HAP-1 (cell line): ENCODE data around the gene AOX1.
"Not testable (repeated sequence)": the region's sequence is repeated elsewhere in the genome, so short reads cannot be mapped to it uniquely, and the experiment has no call there.

Source experiments
- DNase-seq, 2 experiments: peaks; one replicate each; pipeline ENCODE4 v3.0.0-alpha.2; 2016 to 2020; ENCODE audit warnings: low spot score in 2 of 2
- H3K27me3 ChIP-seq: fragments of 250-450 bp; sonication (Bioruptor Pico); 2 replicates; pipeline ENCODE4 v1.5.1; 2020; ENCODE audit warnings: low read depth, mild to moderate bottlenecking, moderate library complexity
- H3K36me3 ChIP-seq: fragments of 250-450 bp; sonication (Bioruptor Pico); replicated peaks from 2 replicates; pipeline ENCODE4 v1.5.1; 2020; ENCODE audit warnings: mild to moderate bottlenecking
- H3K4me1 ChIP-seq: fragments of 250-450 bp; sonication (Bioruptor Pico); 2 replicates; pipeline ENCODE4 v1.5.1; 2020; ENCODE audit warnings: mild to moderate bottlenecking
- H3K4me3 ChIP-seq: fragments of 250-450 bp; sonication (Bioruptor Pico); 2 replicates; pipeline ENCODE4 v1.5.1; 2020; ENCODE audit warnings: mild to moderate bottlenecking, moderate library complexity
- H3K9me3 ChIP-seq: fragments of 250-450 bp; sonication (Bioruptor Pico); 2 replicates; pipeline ENCODE4 v1.5.1; 2020; ENCODE audit warnings: mild to moderate bottlenecking, moderate library complexity
- in situ Hi-C: fragments of 300-500 bp; cut with MboI; formaldehyde crosslinking; loops from 3 replicates; pipeline ENCODE4 v1.14.3; 2020; ENCODE audit warnings: low sequenced_read_pairs, inconsistent platforms, mixed read lengths

The AOX1 gene

GRCh38 chr2:200585730-200586643 lies at the start of gene AOX1:
TSS of gene AOX1 (plus strand) at chr2:200586014. CDS start at chr2:200586109, 95 bp downstream.
- Histone ChIP-seq H3K4me3 (no peak within 1 kb of the TSS), H3K4me1 (no peaks in the 10 kb centered on the region), H3K36me3 (no peaks in the 10 kb centered on the region), H3K27me3 (no peaks in the 10 kb centered on the region), H3K9me3 (no peaks in the 10 kb centered on the region)
- in situ Hi-C loops = no loop called here
- DNase-seq = no peak

GRCh38 chr2:200538139-200538538 lies 47.7 kb upstream of the AOX1 start:
- no peaks in the 10 kb centered on the region for H3K27me3 ChIP-seq
- DNase-seq = no peak
- H3K4me3 ChIP-seq = no peak overlapping the region
- H3K4me1 ChIP-seq = no peaks in the 10 kb centered on the region
- no peaks in the 10 kb centered on the region for H3K9me3 ChIP-seq
- in situ Hi-C loops = no loop called here
- peaks cover 25% of the 10 kb centered on the region for H3K36me3 ChIP-seq

DNA sequence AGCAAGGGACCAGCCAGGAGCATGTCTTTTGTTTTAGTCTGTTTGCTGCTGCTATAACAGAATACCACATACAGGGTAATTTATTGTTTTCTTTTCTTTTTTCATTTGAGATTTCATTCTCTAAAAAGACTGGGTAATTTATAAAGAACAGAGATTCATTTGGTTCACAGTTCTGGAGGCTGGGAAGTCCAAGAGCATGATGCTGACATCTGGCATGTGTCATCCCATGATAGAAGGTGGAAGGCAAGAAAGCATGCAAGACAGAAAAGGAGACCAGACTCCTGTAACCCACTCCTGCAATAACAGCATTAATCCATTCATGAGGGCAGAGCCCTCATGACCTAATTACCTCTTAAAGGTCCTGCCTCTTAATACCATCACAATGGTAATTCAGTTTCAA lies 45.0 kb upstream of the AOX1 start:
- H3K27me3 ChIP-seq = no peaks in the 10 kb centered on the region
- H3K4me1 ChIP-seq = no peaks in the 10 kb centered on the region
- peaks cover 21% of the 10 kb centered on the region for H3K36me3 ChIP-seq
- H3K4me3 ChIP-seq = no peak overlapping the region
- no peak for DNase-seq
- in situ Hi-C loops = no loop called here
- H3K9me3 ChIP-seq = no peaks in the 10 kb centered on the region

- H3K4me3 ChIP-seq, H3K36me3 ChIP-seq, H3K27me3 ChIP-seq, in situ Hi-C loops, H3K9me3 ChIP-seq, H3K4me1 ChIP-seq, DNase-seq: not testable (repeated sequence)
Observed at GRCh38 chr2:200566596-200566995, 19.2 kb upstream of the AOX1 start.

- no peak for DNase-seq
- no peaks in the 10 kb centered on the region for H3K27me3 ChIP-seq
- in situ Hi-C loops = no loop called here
- H3K4me1 ChIP-seq = no peaks in the 10 kb centered on the region
- H3K9me3 ChIP-seq = no peaks in the 10 kb centered on the region
- no peak overlapping the region for H3K4me3 ChIP-seq
- H3K36me3 ChIP-seq = peaks cover 8% of the 10 kb centered on the region; the same call in 1 of the 2 replicates
Observed at GRCh38 chr2:200567932-200568331, 17.9 kb upstream of the AOX1 start.

DNA sequence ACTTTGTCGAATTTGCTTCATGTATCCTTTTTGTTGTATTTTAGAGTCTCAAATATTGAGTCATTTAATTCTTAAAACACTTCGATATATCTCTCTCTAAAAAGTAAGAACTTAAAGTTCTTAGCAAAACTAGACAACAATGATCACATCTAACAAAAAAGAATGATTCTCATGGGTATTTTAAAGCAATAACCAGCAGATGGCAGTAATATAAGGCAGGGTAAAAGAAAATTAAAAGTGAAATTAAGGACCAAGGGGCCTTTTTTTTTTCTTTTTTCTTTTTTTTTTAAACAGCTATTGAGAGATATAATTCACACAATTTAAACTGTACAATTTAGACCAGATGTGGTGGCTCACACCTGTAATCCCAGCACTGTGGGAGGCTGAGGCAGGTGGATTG lies 9.9 kb upstream of the AOX1 start:
- H3K4me1 ChIP-seq = no peaks in the 10 kb centered on the region
- no peak for DNase-seq
- H3K9me3 ChIP-seq = no peaks in the 10 kb centered on the region
- H3K4me3 ChIP-seq = no peak overlapping the region
- in situ Hi-C loops = no loop called here
- peaks cover 8% of the 10 kb centered on the region for H3K36me3 ChIP-seq
- no peaks in the 10 kb centered on the region for H3K27me3 ChIP-seq

GRCh38 chr2:200577027-200577426 lies 8.8 kb upstream of the AOX1 start:
- in situ Hi-C loops = no loop called here
- H3K4me3 ChIP-seq = no peak overlapping the region
- H3K27me3 ChIP-seq = no peaks in the 10 kb centered on the region
- no peak for DNase-seq
- no peaks in the 10 kb centered on the region for H3K4me1 ChIP-seq
- peaks cover 6% of the 10 kb centered on the region for H3K36me3 ChIP-seq
- no peaks in the 10 kb centered on the region for H3K9me3 ChIP-seq

DNA sequence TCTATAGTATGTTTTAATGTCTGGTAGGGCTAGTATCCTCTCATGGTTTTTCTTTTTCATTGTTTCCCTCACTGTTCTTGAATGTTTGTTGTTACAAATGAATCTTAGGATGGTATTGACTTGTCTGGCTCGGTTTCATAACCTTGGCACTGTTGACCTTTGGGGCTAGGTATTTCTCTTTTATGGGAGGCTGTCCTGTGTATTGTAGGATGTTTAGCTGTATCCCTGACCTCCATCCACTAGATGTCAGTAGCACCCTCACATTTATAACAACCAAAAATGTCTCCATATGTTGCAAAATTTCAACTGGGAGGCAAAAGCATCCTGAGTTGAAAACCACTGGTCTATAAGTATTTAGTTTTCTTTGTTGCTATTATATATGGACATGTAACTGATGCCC lies 7.0 kb upstream of the AOX1 start:
- DNase-seq = no peak

GRCh38 chr2:200584639-200585038 lies 1.2 kb upstream of the AOX1 start:
- Histone ChIP-seq H3K36me3 (no peaks in the 10 kb centered on the region), H3K9me3 (no peaks in the 10 kb centered on the region), H3K4me1 (no peaks in the 10 kb centered on the region), H3K4me3 (no peak overlapping the region), H3K27me3 (no peaks in the 10 kb centered on the region)
- DNase-seq = no peak
- in situ Hi-C loops = no loop called here

More for the DNA sequence above, 7.0 kb upstream of the AOX1 start:
- in situ Hi-C loops = no loop called here
- Histone ChIP-seq H3K4me1 (no peaks in the 10 kb centered on the region), H3K9me3 (no peaks in the 10 kb centered on the region), H3K27me3 (no peaks in the 10 kb centered on the region), H3K4me3 (no peak overlapping the region), H3K36me3 (peaks cover 6% of the 10 kb centered on the region)

GRCh38 chr2:200585340-200585729 lies 479 bp upstream of the AOX1 start:
- no peak for DNase-seq
- H3K27me3 ChIP-seq = no peaks in the 10 kb centered on the region
- H3K4me3 ChIP-seq = no peak overlapping the region
- in situ Hi-C loops = no loop called here
- H3K9me3 ChIP-seq = no peaks in the 10 kb centered on the region
- no peaks in the 10 kb centered on the region for H3K36me3 ChIP-seq
- no peaks in the 10 kb centered on the region for H3K4me1 ChIP-seq

- in situ Hi-C loops = no loop called here
- Histone ChIP-seq H3K4me1 (no peaks in the 10 kb centered on the region), H3K27me3 (no peaks in the 10 kb centered on the region), H3K4me3 (no peak overlapping the region), H3K36me3 (no peaks in the 10 kb centered on the region), H3K9me3 (no peaks in the 10 kb centered on the region)
- DNase-seq = no peak
Observed at GRCh38 chr2:200586644-200586975, 796 bp downstream of the AOX1 start.

DNA sequence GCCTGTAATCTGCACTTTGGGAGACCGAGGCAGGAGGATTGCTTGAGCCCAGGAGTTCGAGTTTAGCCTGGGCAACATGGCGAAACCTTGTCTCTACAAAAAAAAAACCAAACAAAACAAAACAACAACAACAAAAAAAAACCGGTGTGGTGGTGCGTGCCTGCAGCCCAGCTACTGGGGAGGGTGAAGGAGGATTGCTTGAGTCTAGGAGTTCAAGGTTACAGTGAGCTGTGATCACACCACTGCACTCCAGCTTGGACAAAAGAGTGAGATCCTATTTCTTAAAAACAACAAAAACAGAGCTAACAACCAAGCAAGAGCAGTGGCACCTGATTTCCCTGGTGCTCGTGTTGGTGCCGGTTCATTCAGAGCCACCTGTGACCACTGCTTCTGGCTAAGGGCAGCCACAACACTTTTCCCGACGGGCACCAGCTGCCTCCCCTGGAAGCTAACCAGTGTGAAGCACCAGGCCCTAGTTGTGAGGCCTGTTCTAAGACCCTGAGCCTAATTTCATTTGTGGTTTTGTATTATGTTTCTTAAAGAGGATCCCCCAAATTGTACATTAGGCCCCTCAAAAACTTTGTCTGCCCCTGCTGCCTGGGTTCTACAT lies 1.3 kb downstream of the AOX1 start:
- H3K4me1 ChIP-seq = no peaks in the 10 kb centered on the region
- H3K4me3 ChIP-seq = no peak overlapping the region
- H3K36me3 ChIP-seq = no peaks in the 10 kb centered on the region
- no peaks in the 10 kb centered on the region for H3K9me3 ChIP-seq
- no peaks in the 10 kb centered on the region for H3K27me3 ChIP-seq
- no peak for DNase-seq
- in situ Hi-C loops = no loop called here

- Histone ChIP-seq H3K36me3 (no peaks in the 10 kb centered on the region), H3K4me1 (no peaks in the 10 kb centered on the region), H3K4me3 (no peak overlapping the region), H3K27me3 (no peaks in the 10 kb centered on the region), H3K9me3 (no peaks in the 10 kb centered on the region)
- in situ Hi-C loops = no loop called here
- no peak for DNase-seq
Observed at GRCh38 chr2:200588076-200588678, 2.4 kb downstream of the AOX1 start.

GRCh38 chr2:200590090-200590489 lies 4.3 kb downstream of the AOX1 start:
- no peaks in the 10 kb centered on the region for H3K4me1 ChIP-seq
- H3K36me3 ChIP-seq = no peaks in the 10 kb centered on the region
- in situ Hi-C loops = no loop called here
- H3K9me3 ChIP-seq = 0 out of 2 replicates have a peak, but pooled peaks cover 2% of the 10 kb centered on the region
- H3K4me3 ChIP-seq = no peak overlapping the region
- no peak for DNase-seq
- H3K27me3 ChIP-seq = peaks cover 5% of the 10 kb centered on the region; the same call in 1 of the 2 replicates
